NCI-H1930 (cell line): Measurements from ENCODE around the gene UMAD1.
"Not testable (repeated sequence)": the region's sequence is repeated elsewhere in the genome, so short reads cannot be mapped to it uniquely, and the experiment has no call there.

ENCODE experiments used
- DNase-seq, 2 experiments: peaks; one replicate each; lab custom pipeline; 2025; lab: John Stamatoyannopoulos, UW

The UMAD1 gene

GRCh38 chr7:7652798-7653540, 12.4 kb downstream of the UMAD1 start:
- no peak for DNase-seq

DNA sequence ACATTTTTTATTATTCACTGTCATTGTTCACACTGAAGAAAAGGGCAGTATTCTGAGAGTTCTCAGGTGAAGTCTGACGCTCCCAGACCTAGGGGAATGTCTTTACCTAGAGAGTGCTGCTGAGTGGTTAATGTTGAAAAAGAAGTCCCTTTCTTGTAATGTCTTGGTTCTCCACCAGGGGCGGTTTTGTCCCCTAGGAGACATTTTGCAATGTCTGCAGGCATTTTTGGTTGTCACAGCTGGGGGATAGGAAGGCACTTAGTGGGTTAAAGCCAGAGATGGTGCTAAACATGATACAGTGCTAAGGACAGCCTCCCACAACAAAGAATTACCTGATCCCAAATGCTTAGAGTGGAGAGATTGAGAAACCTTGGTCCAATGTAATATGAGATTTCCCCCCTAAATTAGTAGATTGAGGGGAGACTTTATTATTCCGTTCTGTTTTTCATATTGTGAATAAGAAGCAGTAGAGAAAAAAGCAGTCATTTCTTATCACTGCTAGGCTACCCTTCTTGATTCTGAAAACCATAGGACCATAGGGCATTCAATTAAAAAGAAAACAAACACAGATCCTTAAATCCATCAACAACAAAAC, 13.1 kb downstream of the UMAD1 start:
- DNase-seq = no peak

DNA sequence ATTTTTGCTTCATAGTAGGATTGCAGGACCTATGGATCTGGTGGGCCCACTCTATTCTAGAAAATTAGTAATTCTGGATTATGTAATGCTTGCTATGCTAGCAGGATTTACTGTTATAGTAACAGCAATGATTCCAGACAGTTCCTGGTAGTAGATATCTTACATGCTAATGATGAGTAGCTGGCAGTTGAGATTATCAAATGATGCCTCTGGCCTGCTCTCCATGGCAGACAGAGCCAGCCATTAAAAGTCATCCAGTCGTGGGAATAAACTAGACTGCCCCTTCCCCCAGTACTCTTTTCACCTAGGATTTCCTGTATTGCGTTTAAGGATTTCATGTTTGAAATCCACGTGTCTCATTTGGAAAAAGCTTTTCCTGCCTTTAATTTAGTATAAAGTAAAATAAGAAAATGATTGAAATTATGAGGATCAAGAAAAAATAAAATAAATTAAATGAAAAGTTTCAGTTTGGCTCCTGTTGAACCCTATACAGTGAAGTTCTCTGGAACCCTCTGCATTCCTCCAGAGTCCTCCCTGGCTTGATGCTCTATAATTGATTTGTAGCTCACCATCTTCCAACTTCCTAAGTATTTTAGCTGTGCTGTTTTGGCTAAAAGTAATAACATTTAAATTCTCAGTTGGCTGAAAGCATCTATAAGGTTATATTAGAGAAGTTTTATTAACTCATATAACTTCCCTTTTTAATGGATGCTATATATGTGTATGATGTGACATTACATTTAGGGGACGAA, 14.6 kb downstream of the UMAD1 start:
- no peak for DNase-seq

GRCh38 chr7:7656459-7656858, 15.9 kb downstream of the UMAD1 start:
- not testable (repeated sequence) for DNase-seq

DNA sequence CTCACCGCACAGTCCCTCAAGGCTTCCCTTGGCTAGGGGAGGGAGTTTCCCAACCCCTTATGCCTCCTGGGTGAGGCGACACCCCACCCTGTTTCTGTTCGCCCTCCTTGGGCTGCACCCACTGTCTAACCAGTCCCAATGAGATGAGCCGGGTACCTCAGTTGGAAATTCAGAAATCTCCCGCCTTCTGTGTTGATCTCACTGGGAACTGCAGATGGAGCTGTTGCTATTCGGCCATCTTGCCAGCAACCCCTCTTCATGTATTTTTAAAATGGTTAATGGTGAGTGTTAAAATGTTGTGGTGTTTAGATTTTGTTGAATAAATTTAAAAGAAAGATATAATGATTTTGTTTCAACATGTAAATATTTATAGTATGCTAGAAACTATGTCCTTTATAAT, 22.0 kb downstream of the UMAD1 start:
- DNase-seq = no peak

DNA sequence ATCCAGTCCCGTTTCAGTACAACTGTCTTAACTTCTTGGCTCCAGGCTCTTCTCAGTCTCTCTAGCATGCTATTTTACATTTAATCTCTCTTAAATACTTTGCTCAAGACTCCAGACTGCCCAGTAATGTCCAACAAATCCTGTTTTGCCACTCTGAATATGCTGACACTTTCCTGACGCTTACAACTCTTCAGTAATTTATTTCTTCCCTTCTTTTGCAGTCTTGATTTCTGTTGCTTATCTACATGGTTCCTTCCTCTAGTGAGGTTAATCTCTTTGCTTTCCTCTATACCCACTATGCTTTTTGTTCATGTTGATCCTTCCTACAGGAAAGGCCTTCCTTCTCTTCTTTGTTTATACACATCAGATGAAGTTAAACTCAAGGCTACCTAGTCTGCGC, 23.7 kb downstream of the UMAD1 start:
- DNase-seq = no peak

DNA sequence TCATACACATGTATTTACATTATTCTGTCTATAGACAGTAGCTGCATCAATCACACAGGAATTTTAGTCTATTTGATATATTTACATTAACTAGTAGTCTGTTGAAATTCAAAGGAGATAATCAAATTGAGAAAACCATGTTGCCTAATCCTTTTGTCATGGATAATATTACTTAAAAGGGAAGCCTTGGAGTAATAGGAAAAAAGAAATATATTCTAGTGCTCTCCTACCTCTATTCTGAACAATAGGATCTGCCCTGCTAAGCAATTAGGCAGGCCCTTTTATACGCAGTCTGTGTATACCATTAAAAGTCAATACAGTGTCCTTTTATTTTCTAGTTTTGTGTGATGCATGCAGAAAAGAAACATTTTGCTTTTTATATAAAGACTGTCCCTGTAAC, 24.5 kb downstream of the UMAD1 start:
- DNase-seq = peak in 1 of 2 experiments; percentile 17

DNA sequence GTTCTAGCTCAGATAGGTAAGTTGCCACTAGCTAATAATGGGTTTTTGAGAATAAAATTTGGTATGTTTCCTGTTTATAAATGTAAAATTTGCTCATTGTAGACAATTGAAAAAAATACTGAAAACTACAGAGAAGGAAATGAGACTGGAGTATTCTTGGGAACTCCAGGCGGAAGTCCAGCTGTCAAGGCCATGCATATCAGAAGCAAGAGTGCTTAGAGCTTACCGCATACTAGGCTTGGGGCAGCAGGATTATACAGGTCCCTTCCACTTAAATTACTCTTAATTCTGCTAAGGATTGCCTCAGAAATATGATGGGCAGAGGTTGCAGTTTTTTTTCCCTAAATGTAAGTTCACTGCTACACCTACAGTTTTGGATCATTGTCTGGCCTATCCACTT, 26.6 kb downstream of the UMAD1 start:
- no peak for DNase-seq

DNA sequence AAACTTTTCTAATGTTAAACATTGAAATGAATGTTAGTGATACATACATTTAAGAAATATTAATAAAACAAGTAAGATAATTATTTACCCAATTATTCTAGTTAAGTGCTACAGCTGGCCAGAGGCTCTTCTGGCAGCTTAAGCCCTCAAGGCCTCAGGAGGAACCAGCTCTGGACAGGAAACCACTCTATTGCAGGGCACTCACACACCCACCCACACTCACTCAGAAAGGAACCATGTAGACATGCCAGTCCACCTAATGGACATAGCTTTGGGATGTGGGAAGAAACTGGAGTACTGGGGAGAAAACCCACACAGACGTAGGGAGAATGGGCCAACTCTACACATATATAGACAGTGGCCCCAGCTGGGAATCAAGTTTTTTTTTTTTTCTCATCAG, 28.2 kb downstream of the UMAD1 start:
- DNase-seq = no peak

DNA sequence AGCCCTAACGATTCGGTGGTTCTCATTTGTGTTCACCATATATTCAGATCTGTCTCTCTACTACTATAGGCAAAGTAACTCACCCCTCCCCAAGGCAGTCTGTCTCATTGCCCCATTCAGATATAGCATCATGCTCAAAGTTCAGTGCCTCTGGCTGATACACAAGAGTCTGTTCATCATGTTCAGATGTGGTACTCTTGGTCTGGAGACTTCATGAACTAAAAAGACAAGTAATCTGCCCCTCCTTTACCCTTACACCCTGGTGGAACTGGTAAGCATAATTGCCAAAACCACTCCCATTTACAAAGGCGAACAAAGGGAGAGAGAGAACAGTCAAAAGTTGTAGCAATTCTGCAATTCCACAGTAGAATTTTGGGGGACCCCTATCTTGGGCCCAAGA, 29.9 kb downstream of the UMAD1 start:
- DNase-seq = no peak

DNA sequence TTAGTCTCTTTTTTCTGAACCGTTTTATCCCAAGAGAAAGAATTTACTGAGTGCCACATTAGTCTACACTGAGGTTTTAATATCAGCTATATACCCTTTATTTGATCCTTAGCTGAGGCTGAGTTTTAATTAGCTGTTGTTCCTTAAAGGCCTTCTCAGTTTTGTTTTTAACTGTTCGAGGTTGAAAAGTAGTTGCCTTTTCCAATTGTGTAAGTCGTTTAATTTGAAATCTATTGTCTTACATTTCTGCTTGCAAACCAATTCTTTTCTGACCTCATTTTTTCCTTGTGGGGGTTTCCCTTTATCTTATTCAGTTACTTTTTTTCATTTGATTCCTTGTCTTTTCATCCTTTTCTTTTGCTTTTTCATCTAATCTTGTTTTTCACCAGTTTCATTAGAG, 30.8 kb downstream of the UMAD1 start:
- no peak for DNase-seq

DNA sequence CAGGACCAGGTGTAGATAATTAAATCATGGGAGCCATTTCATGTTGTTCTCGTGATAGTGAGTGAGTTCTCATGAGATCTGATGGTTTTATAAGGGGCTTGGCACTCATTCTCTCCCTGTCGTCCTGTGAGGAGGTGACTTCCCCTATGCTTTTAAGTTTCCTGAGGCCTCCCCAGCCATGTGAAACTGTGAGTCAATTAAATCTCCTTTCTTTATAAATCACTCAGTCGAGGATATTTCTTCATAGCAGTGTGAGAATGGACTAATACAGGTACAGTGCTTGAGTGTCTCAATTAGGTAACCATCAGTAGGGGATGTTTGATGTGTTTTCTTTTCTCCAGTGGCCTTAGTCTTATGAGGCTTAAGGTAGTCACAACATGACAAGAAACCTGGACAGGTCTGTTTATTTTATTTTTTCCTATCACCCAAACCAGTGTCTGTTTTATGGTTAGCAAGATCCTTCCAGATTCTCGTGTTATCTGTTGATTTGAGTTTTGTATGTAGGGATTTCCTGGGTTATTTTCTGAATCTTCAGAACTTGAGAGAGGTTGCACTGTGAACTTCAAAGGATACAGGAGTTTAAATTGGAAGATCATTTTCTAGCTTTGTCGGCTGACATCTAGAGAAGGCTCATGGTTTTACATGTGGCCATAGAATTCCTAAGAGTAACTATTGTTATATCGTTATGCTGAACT, 32.1 kb downstream of the UMAD1 start:
- no peak for DNase-seq

- DNase-seq = no peak
These were observed 32.6 kb downstream of the UMAD1 start for GRCh38 chr7:7673240-7673550.

DNA sequence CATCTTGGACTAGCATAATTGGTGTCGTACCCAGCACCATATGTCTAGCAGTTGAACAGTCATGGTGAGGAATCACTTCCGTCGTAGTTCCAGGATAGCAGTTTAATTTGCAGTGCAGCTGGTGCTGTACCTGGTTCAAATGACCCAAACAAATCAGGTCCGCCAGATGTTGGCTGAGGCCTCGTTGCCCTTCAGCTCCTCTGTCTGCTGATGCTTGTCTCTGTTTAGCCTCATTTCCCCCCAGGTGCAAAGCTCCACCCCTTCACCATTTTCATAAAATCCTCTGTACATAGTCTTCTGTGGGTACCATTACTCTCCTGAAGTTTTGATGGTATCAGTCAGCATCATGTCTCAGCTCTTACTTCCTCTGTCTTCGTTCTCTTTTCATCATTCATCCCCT, 35.1 kb downstream of the UMAD1 start:
- no peak for DNase-seq

GRCh38 chr7:7679640-7680039, 39.1 kb downstream of the UMAD1 start:
- peak; percentile 19 to 43 for DNase-seq

- DNase-seq = peak; percentile 34 to 51
These were observed 40.8 kb downstream of the UMAD1 start for GRCh38 chr7:7681191-7681935.

- DNase-seq = no peak
These were observed 41.4 kb downstream of the UMAD1 start for GRCh38 chr7:7681936-7682329.

GRCh38 chr7:7682861-7683260, 42.3 kb downstream of the UMAD1 start:
- no peak for DNase-seq

DNA sequence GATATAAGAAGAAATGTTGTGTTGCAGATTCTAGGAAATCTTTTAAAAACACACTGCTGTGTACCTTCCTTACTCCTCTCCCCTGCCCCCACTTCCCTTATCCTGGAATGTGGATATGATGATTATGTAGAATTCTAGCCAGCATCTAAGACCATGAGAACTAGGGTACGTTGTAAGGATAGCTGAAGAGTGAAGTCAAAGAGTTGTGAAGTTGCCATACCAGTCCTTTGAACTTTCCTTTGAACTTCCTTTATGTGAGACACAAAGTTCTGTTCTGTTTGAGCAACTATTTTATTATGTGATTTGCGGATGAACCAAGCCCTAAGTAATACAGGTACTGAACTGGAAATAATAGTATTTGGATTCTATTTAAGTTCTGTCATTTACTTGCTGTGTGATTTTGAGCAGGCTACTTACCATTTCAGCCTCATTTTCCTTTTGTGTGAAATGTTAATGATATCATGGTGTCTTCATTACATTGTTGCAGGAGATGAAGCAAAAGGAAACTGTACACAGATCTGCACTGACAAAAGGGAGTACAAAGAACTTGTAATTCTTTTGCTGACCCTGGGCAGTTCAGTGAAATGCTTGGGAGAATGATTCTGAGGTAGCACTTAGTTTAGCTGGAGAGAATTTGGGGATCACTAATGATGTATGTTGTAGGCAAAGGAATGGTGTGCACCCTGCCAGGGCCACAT, 46.4 kb downstream of the UMAD1 start:
- no peak for DNase-seq

- no peak for DNase-seq
These were observed 47.2 kb downstream of the UMAD1 start for GRCh38 chr7:7687800-7688199.

GRCh38 chr7:7688310-7688709, 47.8 kb downstream of the UMAD1 start:
- DNase-seq = no peak

DNA sequence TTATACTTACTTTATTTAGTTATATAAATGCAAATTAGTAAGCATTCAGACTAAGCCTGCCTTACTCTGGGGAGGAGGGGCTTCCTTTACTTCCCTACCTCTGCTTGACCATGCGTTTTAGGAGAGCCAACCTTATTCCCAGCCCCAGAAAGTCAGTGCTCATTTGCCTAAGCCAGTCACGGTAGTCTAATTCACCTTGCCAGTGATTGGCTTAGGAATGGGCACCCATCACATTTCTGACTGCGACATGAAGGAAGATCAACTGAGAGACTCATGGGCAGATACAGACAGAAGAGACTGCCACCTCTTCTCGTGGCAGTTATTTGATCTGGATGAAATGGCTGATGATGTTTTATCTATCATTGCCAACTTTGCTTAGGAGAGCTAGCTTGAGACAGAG, 48.4 kb downstream of the UMAD1 start:
- DNase-seq = no peak
